H1 (cell line): ENCODE measurements around the gene CCBE1. TPM values are rescaled to one million over a fixed set of nuclear protein-coding genes. Genes with fewer than 3 reads are reported as not detected.

Experiments
- CTCF ChIA-PET: fragments of 300-600 bp; sonication (Branson Sonifier 250); formaldehyde crosslinking; loops from one replicate; lab custom pipeline; 2021; ENCODE audit not compliant: partially characterized antibody; lab: Charles Lee
- POLR2A ChIA-PET: fragments of 300-600 bp; sonication (Branson Sonifier 250); formaldehyde crosslinking; loops from one replicate; lab custom pipeline; 2021; ENCODE audit warnings: inconsistent platforms; ENCODE audit not compliant: partially characterized antibody; lab: Charles Lee
- DNase-seq, 2 experiments: peaks; one replicate each; pipeline versions ENCODE4 v3.0.0 to v3.0.0-alpha.2; 2010 to 2022; ENCODE audit warnings: low spot score in 2 of 2, low read depth in 1 of 2, mixed read lengths in 1 of 2
- FAIRE-seq: peaks from 2 replicates; lab custom pipeline; 2011; peaks lifted over from hg19 to GRCh38; lab: Jason Lieb, UNC
- H2AFZ ChIP-seq: 2 replicates; pipeline ENCODE4 v1.8.1; 2012; ENCODE audit warnings: low read length, inconsistent platforms
- H2AK5ac ChIP-seq: 2 replicates; pipeline ENCODE4 v1.6.1; 2013; ENCODE audit warnings: low read depth, low read length
- H2BK120ac ChIP-seq: replicated peaks from 2 replicates; pipeline ENCODE3; 2013; ENCODE audit warnings: low read depth, low read length, inconsistent platforms
- H2BK12ac ChIP-seq: 2 replicates; pipeline ENCODE4 v1.6.1; 2013; ENCODE audit warnings: low read depth, low read length
- H2BK15ac ChIP-seq: 2 replicates; pipeline ENCODE4 v1.6.1; 2013; ENCODE audit warnings: low read length
- H2BK20ac ChIP-seq: 2 replicates; pipeline ENCODE4 v1.6.1; 2013; ENCODE audit warnings: low read length
- H2BK5ac ChIP-seq: 2 replicates; pipeline ENCODE4 v1.6.1; 2013; ENCODE audit warnings: low read depth, low read length
- H3K14ac ChIP-seq: 2 replicates; pipeline ENCODE4 v1.6.1; 2013; ENCODE audit warnings: inconsistent platforms; ENCODE audit not compliant: insufficient read length
- H3K18ac ChIP-seq: 2 replicates; pipeline ENCODE4 v1.6.1; 2013; ENCODE audit warnings: low read length; ENCODE audit errors: extremely low read depth
- H3K23ac ChIP-seq: 2 replicates; pipeline ENCODE4 v1.6.1; 2013; ENCODE audit warnings: inconsistent platforms; ENCODE audit not compliant: insufficient read length
- H3K23me2 ChIP-seq: 2 replicates; pipeline ENCODE4 v1.6.1; 2013; ENCODE audit warnings: low read depth, low read length
- H3K27ac ChIP-seq: 2 replicates; pipeline ENCODE4 v1.6.1; 2011; ENCODE audit warnings: low read depth, low read length, inconsistent platforms
- H3K27me3 ChIP-seq, 4 experiments: replicated peaks in 1 of 4; 1 replicate in 1 of 4; 2 replicates in 3 of 4; pipeline versions ENCODE4 v1.6.1 to v1.8.1; 2011 to 2013; ENCODE audit warnings: low read length in 3 of 4, mild to moderate bottlenecking in 3 of 4, inconsistent platforms in 2 of 4, mixed read lengths in 2 of 4, moderate library complexity in 1 of 4; ENCODE audit not compliant: control insufficient read depth in 3 of 4, insufficient read depth in 3 of 4; ENCODE audit errors: extremely low read depth in 1 of 4
- H3K36me3 ChIP-seq, 4 experiments: 2 replicates each; pipeline versions ENCODE4 v1.6.1 to v1.8.1; 2011 to 2013; ENCODE audit warnings: mild to moderate bottlenecking in 4 of 4, low read length in 3 of 4, moderate library complexity in 2 of 4, control low read depth in 1 of 4, inconsistent platforms in 1 of 4; ENCODE audit not compliant: insufficient read depth in 4 of 4, control insufficient read depth in 2 of 4
- H3K4ac ChIP-seq: replicated peaks from 2 replicates; pipeline ENCODE3; 2013; ENCODE audit warnings: low read length, low read depth, mixed read lengths, inconsistent platforms; ENCODE audit not compliant: insufficient read length
- H3K4me1 ChIP-seq, 4 experiments: replicated peaks in 1 of 4; 1 replicate in 1 of 4; 2 replicates in 3 of 4; pipeline versions ENCODE4 v1.6.1 to v1.8.1; 2011 to 2013; ENCODE audit warnings: low read length in 3 of 4, inconsistent platforms in 2 of 4, mixed read lengths in 1 of 4; ENCODE audit not compliant: insufficient read depth in 4 of 4, control insufficient read depth in 3 of 4
- H3K4me2 ChIP-seq, 2 experiments: 2 replicates each; pipeline versions ENCODE4 v1.6.1 to v1.8.1; 2011 to 2013; ENCODE audit warnings: low read depth in 2 of 2, low read length in 2 of 2, control low read depth in 1 of 2, inconsistent platforms in 1 of 2, mild to moderate bottlenecking in 1 of 2; ENCODE audit not compliant: insufficient read depth in 1 of 2
- H3K4me3 ChIP-seq, 4 experiments: fragments of 200-600, 300-600 bp in 1 of 4; sonication (generic), shearing (Covaris generic), sonication (Bioruptor Twin) in 1 of 4; 2 replicates each; pipeline versions ENCODE4 v1.5.1 to v1.8.1; 2011 to 2016; ENCODE audit warnings: low read length in 4 of 4, low read depth in 3 of 4, control low read depth in 2 of 4, inconsistent platforms in 2 of 4, mild to moderate bottlenecking in 2 of 4, mixed read lengths in 1 of 4, moderate library complexity in 1 of 4; ENCODE audit not compliant: insufficient read depth in 2 of 4; ENCODE audit errors: extremely low read depth in 1 of 4
- H3K56ac ChIP-seq: replicated peaks from 2 replicates; pipeline ENCODE3; 2013; ENCODE audit warnings: low read depth, mild to moderate bottlenecking, mixed read lengths, low read length, inconsistent platforms; ENCODE audit not compliant: insufficient read length
- H3K79me1 ChIP-seq: 2 replicates; pipeline ENCODE4 v1.6.1; 2013; ENCODE audit warnings: low read depth, low read length, control low read depth
- H3K79me2 ChIP-seq, 2 experiments: 2 replicates each; pipeline versions ENCODE4 v1.6.1 to v1.8.1; 2012 to 2013; ENCODE audit warnings: low read length in 2 of 2, mild to moderate bottlenecking in 2 of 2, inconsistent platforms in 1 of 2; ENCODE audit not compliant: insufficient read depth in 2 of 2, control insufficient read depth in 1 of 2
- H3K9ac ChIP-seq, 4 experiments: replicated peaks in 1 of 4; 1 replicate in 1 of 4; 2 replicates in 3 of 4; pipeline versions ENCODE4 v1.6.1 to v1.8.1; 2011 to 2013; ENCODE audit warnings: low read depth in 3 of 4, low read length in 3 of 4, control low read depth in 2 of 4, mild to moderate bottlenecking in 2 of 4, moderate library complexity in 2 of 4, inconsistent platforms in 1 of 4; ENCODE audit errors: extremely low read depth in 1 of 4
- H3K9me3 ChIP-seq, 2 experiments: 2 replicates each; pipeline versions ENCODE4 v1.6.1 to v1.8.1; 2012 to 2013; ENCODE audit warnings: mild to moderate bottlenecking in 2 of 2, moderate library complexity in 2 of 2, control low read depth in 1 of 2, inconsistent platforms in 1 of 2, low read depth in 1 of 2, low read length in 1 of 2, mixed read lengths in 1 of 2; ENCODE audit not compliant: insufficient read depth in 2 of 2
- H4K20me1 ChIP-seq, 2 experiments: replicated peaks in 1 of 2; 2 replicates each; pipeline versions ENCODE3 to v1.8.1; 2011 to 2013; ENCODE audit warnings: inconsistent platforms in 2 of 2, low read length in 2 of 2, mild to moderate bottlenecking in 1 of 2; ENCODE audit not compliant: insufficient read depth in 2 of 2, control insufficient read depth in 1 of 2
- H4K5ac ChIP-seq: 2 replicates; pipeline ENCODE4 v1.6.1; 2013; ENCODE audit warnings: low read length, low read depth, mixed read lengths, inconsistent platforms; ENCODE audit not compliant: insufficient read length
- H4K8ac ChIP-seq: 2 replicates; pipeline ENCODE4 v1.8.0; 2013; ENCODE audit warnings: mild to moderate bottlenecking, moderate library complexity, low read length, inconsistent platforms; ENCODE audit not compliant: insufficient read depth; ENCODE audit errors: extremely low read depth
- H4K91ac ChIP-seq: replicated peaks from 2 replicates; pipeline ENCODE3; 2013; ENCODE audit warnings: low read length, mixed read lengths, inconsistent platforms; ENCODE audit not compliant: insufficient read length
- EP300 ChIP-seq, 2 experiments: IDR thresholded peaks; 1 replicate in 1 of 2; 2 replicates in 1 of 2; pipeline ENCODE4 v1.6.1; 2011 to 2012; ENCODE audit warnings: low read depth in 2 of 2, low read length in 2 of 2, mild to moderate bottlenecking in 2 of 2, borderline replicate concordance in 1 of 2, inconsistent platforms in 1 of 2, moderate library complexity in 1 of 2
- EZH2 ChIP-seq: fragments of 200-600 bp; sonication (generic); IDR thresholded peaks from 2 replicates; pipeline ENCODE4 v1.7.1; 2012; ENCODE audit warnings: low read depth, mild to moderate bottlenecking, moderate library complexity, low read length, inconsistent platforms; ENCODE audit not compliant: severe bottlenecking
- GABPA ChIP-seq: IDR thresholded peaks from 2 replicates; pipeline ENCODE4 v1.6.1; 2011; ENCODE audit warnings: mild to moderate bottlenecking, low read length, moderate library complexity, borderline replicate concordance; ENCODE audit not compliant: insufficient read depth
- HDAC2 ChIP-seq, 2 experiments: fragments of 300-600 bp in 1 of 2; sonication (generic) in 1 of 2; IDR thresholded peaks; 2 replicates each; pipeline ENCODE4 v1.6.1; 2011 to 2012; ENCODE audit warnings: low read depth in 2 of 2, low read length in 2 of 2, mild to moderate bottlenecking in 2 of 2, moderate library complexity in 2 of 2, borderline replicate concordance in 1 of 2, inconsistent platforms in 1 of 2
- JUN ChIP-seq: IDR thresholded peaks from 2 replicates; pipeline ENCODE4 v1.6.1; 2011; ENCODE audit warnings: low read depth, mild to moderate bottlenecking, improper control_type of control experiment, low read length
- MAFK ChIP-seq: IDR thresholded peaks from 2 replicates; pipeline ENCODE4 v1.6.1; 2012; ENCODE audit warnings: low read depth, mild to moderate bottlenecking, improper control_type of control experiment, low read length
- NRF1 ChIP-seq: IDR thresholded peaks from 2 replicates; pipeline ENCODE4 v1.6.1; 2011; ENCODE audit warnings: mild to moderate bottlenecking, low read depth, low read length, improper control_type of control experiment
- RNF2 ChIP-seq: fragments of 200-900, 300-1000 bp; sonication (generic); IDR thresholded peaks from 2 replicates; pipeline ENCODE4 v1.7.1; 2016; ENCODE audit warnings: borderline replicate concordance, low read depth, mild to moderate bottlenecking, antibody characterized with exemption, low read length; ENCODE audit not compliant: poor library complexity, severe bottlenecking; ENCODE audit errors: missing control alignments
- SIX5 ChIP-seq: IDR thresholded peaks from 2 replicates; pipeline ENCODE4 v1.6.1; 2011; ENCODE audit warnings: mild to moderate bottlenecking, low read depth, low read length
- SP4 ChIP-seq: IDR thresholded peaks from 2 replicates; pipeline ENCODE4 v1.6.1; 2012; ENCODE audit warnings: low read length, inconsistent platforms
- TBP ChIP-seq: IDR thresholded peaks from 2 replicates; pipeline ENCODE4 v1.6.1; 2011; ENCODE audit warnings: low read depth, low read length, improper control_type of control experiment
- YY1 ChIP-seq: IDR thresholded peaks from 2 replicates; pipeline ENCODE4 v1.6.1; 2011; ENCODE audit warnings: low read depth, mild to moderate bottlenecking, low read length
- WGBS, 2 experiments: shearing (Covaris generic) in 1 of 2; methylation state at CpG; one replicate each; pipeline versions ENCODE4 v1.1.6 to v1.1.7; 2013 to 2015; ENCODE audit warnings: low lambda C conversion rate in 2 of 2, mixed read lengths in 2 of 2, inconsistent platforms in 1 of 2, low coverage in 1 of 2, missing lambda C conversion rate in 1 of 2; ENCODE audit not compliant: insufficient replicate concordance in 2 of 2, insufficient coverage in 1 of 2, insufficient read length in 1 of 2; ENCODE audit errors: extremely low coverage in 1 of 2, missing lambda C conversion rate in 1 of 2; 5-methylcytosine and 5-hydroxymethylcytosine counted together
- polyA plus RNA-seq, 7 experiments: library from polyadenylated mRNA; depleted of rRNA in 3 of 7; stranded (reverse) in 5 of 7; unstranded in 2 of 7; fragments of >200 nt in 5 of 7; fragments of 200-250 nt in 2 of 7; gene quantifications; 1 replicate in 5 of 7; 2 replicates in 1 of 7; 4 replicates in 1 of 7; pipeline versions ENCODE4 v1.2.1 to v1.2.3, GENCODE V29; 2011 to 2013; ENCODE audit warnings: missing spikeins in 2 of 7, mixed read lengths in 2 of 7
- total RNA-seq: library from RNA; stranded (reverse); fragmentation: NEBNext Ultra II Directional; extraction: Animal tissue kit (Norgen Biotek cat#: 25700); gene quantifications from 2 replicates; pipeline ENCODE4 v1.2.1, GENCODE V29; 2021

CCBE1 gene
- total and polyA plus RNA-seq, 2 of the 8 experiments (the other 6 are each of a cell fraction or from before 2014, with no cell fraction given) = 2.1 to 2.6 TPM

DNA sequence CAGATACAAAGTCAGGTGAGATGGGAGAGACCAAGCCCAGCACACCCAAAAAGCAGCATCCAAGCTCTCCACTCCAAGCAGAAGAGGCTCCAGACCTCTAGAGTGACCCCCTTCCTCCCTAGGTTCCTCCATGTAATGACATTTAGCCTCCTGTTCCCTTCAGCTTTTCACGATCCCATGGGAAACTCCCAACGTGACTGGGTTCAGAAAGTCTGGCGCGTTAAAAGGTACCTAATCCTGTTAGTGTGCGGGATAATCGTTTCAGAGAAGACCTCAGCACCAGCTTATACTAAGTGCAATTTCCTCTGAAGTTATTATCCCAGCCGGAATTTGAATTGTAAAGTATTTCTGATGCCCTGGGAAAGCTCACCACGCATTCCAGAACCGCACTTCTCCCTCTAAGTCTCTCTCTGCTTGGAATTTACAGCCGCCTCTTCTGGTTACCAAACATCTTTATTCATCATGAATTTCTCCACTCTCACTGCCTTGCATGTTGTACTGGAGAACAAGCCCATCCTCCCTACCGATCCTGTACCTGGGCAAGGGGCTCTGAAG lies 46.9 kb downstream of the CCBE1 start:
- H3K27me3 ChIP-seq = no peaks in the 10 kb centered on the region; a peak in 2 of 7 replicates
- no peak overlapping the region for H3K18ac ChIP-seq
- H2AFZ ChIP-seq = no peak overlapping the region
- peaks cover 0 to 4% (median 2%) of the 10 kb centered on the region in 4 experiments; a peak in 2 of 7 replicates for H3K4me1 ChIP-seq
- no peaks in the 10 kb centered on the region for H3K36me3 ChIP-seq
- H2BK12ac ChIP-seq = no peak overlapping the region
- no peak overlapping the region for H2BK15ac ChIP-seq
- H2AK5ac ChIP-seq = no peak overlapping the region
- H2BK5ac ChIP-seq = no peak overlapping the region
- no peak overlapping the region for H3K14ac ChIP-seq
- H2BK120ac ChIP-seq = no peak overlapping the region
- ChIA-PET POLR2A (no interaction called here), CTCF (interaction anchor here (0.8 to 2.9 kb wide), 5 partner anchors 19 to 539 kb away, joined by 3 to 13 read pairs (median 4); partner anchors contain the start of gene CCBE1)
- DNase-seq (peak in 1 of 2 experiments; percentile 24), FAIRE-seq (no peak)
- H3K23ac ChIP-seq = no peak overlapping the region
- no peak overlapping the region for H3K9ac ChIP-seq
- H3K4ac ChIP-seq = no peak overlapping the region
- H3K27ac ChIP-seq = no peak overlapping the region
- no peak overlapping the region for H3K4me3 ChIP-seq
- WGBS, 2 experiments = 84% methylated on average over 11 of the region's 11 CpGs; no CpG with 5 or more reads in 1 of the 2 experiments
- no peak overlapping the region for H3K56ac ChIP-seq
- no peak overlapping the region for H2BK20ac ChIP-seq
- no peaks in the 10 kb centered on the region for H3K79me2 ChIP-seq
- H3K23me2 ChIP-seq = no peaks in the 10 kb centered on the region
- no peaks in the 10 kb centered on the region for H3K79me1 ChIP-seq
- no peak overlapping the region for H4K91ac ChIP-seq
- no peaks in the 10 kb centered on the region for H3K9me3 ChIP-seq
- no peak overlapping the region for H3K4me2 ChIP-seq
- H4K20me1 ChIP-seq = no peaks in the 10 kb centered on the region
- no peak overlapping the region for H4K5ac ChIP-seq
- no peak overlapping the region for H4K8ac ChIP-seq
- TF ChIP-seq JUN = no peak
- TF ChIP-seq NRF1 = no peak
- no peak for TF ChIP-seq MAFK
- no peak for TF ChIP-seq TBP
- TF ChIP-seq EZH2 = no peak
- no peak for TF ChIP-seq HDAC2 (IDR thresholded peaks at IDR 0.05; ENCODE audit: borderline replicate concordance in 1 of 2, low read depth in 2 of 2, low read length in 2 of 2)
- TF ChIP-seq SIX5 = no peak
- TF ChIP-seq RNF2 = no peak
- TF ChIP-seq GABPA = no peak
- no peak for TF ChIP-seq EP300 (IDR thresholded peaks at IDR 0.05; ENCODE audit: borderline replicate concordance in 1 of 2, low read depth in 2 of 2, low read length in 2 of 2)
- no peak for TF ChIP-seq YY1
- no peak for TF ChIP-seq SP4
